AG09309 (cell line): ENCODE data around the gene C1QTNF1.

ENCODE experiments used
- DNase-seq: peaks from one replicate; pipeline ENCODE4 v3.0.0-alpha.2; 2010; ENCODE audit warnings: low read depth
- H3K4me3 ChIP-seq: 2 replicates; pipeline ENCODE4 v1.5.1; 2011; ENCODE audit warnings: mild to moderate bottlenecking, low read depth, low read length, moderate library complexity; ENCODE audit not compliant: control insufficient read depth
- CTCF ChIP-seq: IDR thresholded peaks from 2 replicates; pipeline ENCODE4 v1.5.1; 2011; ENCODE audit warnings: mild to moderate bottlenecking, low read depth, low read length, inconsistent platforms; ENCODE audit not compliant: insufficient read depth, control insufficient read depth; ENCODE audit errors: missing control alignments

Gene C1QTNF1

GRCh38 chr17:79096477-79096876 is 72.5 kb downstream of the C1QTNF1 start:
- no peak for TF ChIP-seq CTCF
- no peak overlapping the region for H3K4me3 ChIP-seq
- DNase-seq = no peak

GRCh38 chr17:79097226-79098055 is 73.5 kb downstream of the C1QTNF1 start:
- no peak for DNase-seq
- TF ChIP-seq CTCF = no peak
- no peak overlapping the region for H3K4me3 ChIP-seq

- H3K4me3 ChIP-seq = no peak overlapping the region
- DNase-seq = no peak
- TF ChIP-seq CTCF = no peak
Observed at GRCh38 chr17:79098282-79098867, 74.4 kb downstream of the C1QTNF1 start.
